SK-N-SH treated with all-trans-retinoic acid at 6 μM for 48 hours (cell line): ENCODE results near the gene CSDE1.

Experiments
- ATAC-seq: fragments of 200-7000 bp; cut with Tn5 transposase; 3 replicates; pipeline ENCODE4 v1.9.1; 2020; ENCODE audit warnings: mild to moderate bottlenecking, moderate library complexity
- ARNTL ChIP-seq: fragments of 450-650 bp; formaldehyde crosslinking; IDR thresholded peaks from 2 replicates; pipeline ENCODE4 v1.5.0; 2020; ENCODE audit warnings: low read depth, mild to moderate bottlenecking, moderate library complexity, borderline replicate concordance
- BACH2 ChIP-seq: fragments of 250-450 bp; sonication (Bioruptor Pico); IDR thresholded peaks from 2 replicates; pipeline ENCODE4 v1.9.0; 2021; ENCODE audit warnings: mild to moderate bottlenecking, borderline replicate concordance
- CSDC2 ChIP-seq: fragments of 250-450 bp; sonication (Bioruptor Pico); IDR thresholded peaks from 2 replicates; pipeline ENCODE4 v1.5.0; 2020; ENCODE audit warnings: mild to moderate bottlenecking, moderate library complexity
- ESRRG ChIP-seq: fragments of 250-450 bp; sonication (Bioruptor Pico); IDR thresholded peaks from 2 replicates; pipeline ENCODE4 v1.6.1; 2021; ENCODE audit warnings: mild to moderate bottlenecking
- GLIS3 ChIP-seq: fragments of 250-450 bp; sonication (Bioruptor Pico); IDR thresholded peaks from 2 replicates; pipeline ENCODE4 v1.5.0; 2020; ENCODE audit warnings: mild to moderate bottlenecking, moderate library complexity
- ISL1 ChIP-seq: fragments of 250-450 bp; sonication (Bioruptor Pico); IDR thresholded peaks from 2 replicates; pipeline ENCODE4 v2.1.2; 2022; ENCODE audit warnings: mild to moderate bottlenecking, moderate library complexity
- OSR1 ChIP-seq: fragments of 250-450 bp; sonication (Bioruptor Pico); IDR thresholded peaks from 2 replicates; pipeline ENCODE4 v1.8.0; 2022; ENCODE audit warnings: moderate library complexity, mild to moderate bottlenecking, inconsistent platforms
- PPARA ChIP-seq: fragments of 250-450 bp; sonication (Bioruptor Pico); IDR thresholded peaks from 2 replicates; pipeline ENCODE4 v1.5.0; 2020; ENCODE audit warnings: mild to moderate bottlenecking, borderline replicate concordance
- RARB ChIP-seq: fragments of 250-450 bp; sonication (Bioruptor Pico); IDR thresholded peaks from 2 replicates; pipeline ENCODE4 v1.8.0; 2021; ENCODE audit warnings: mild to moderate bottlenecking, moderate library complexity
- SNAI2 ChIP-seq: fragments of 250-450 bp; sonication (Bioruptor Pico); IDR thresholded peaks from 2 replicates; pipeline ENCODE4 v1.5.0; 2020; ENCODE audit warnings: mild to moderate bottlenecking, moderate library complexity
- TCF4 ChIP-seq: fragments of 250-450 bp; sonication (Bioruptor Pico); IDR thresholded peaks from 2 replicates; pipeline ENCODE4 v1.8.0; 2021; ENCODE audit warnings: mild to moderate bottlenecking, moderate library complexity, borderline replicate concordance
- TOX ChIP-seq: fragments of 250-450 bp; sonication (Bioruptor Pico); IDR thresholded peaks from 2 replicates; pipeline ENCODE4 v1.8.0; 2021; ENCODE audit warnings: mild to moderate bottlenecking, moderate library complexity, borderline replicate concordance
- ZC3H10 ChIP-seq: fragments of 250-450 bp; sonication (Bioruptor Pico); IDR thresholded peaks from 2 replicates; pipeline ENCODE4 v1.5.1; 2021; ENCODE audit warnings: mild to moderate bottlenecking, moderate library complexity
- ZFP30 ChIP-seq: fragments of 450-650 bp; formaldehyde crosslinking; IDR thresholded peaks from 2 replicates; pipeline ENCODE4 v1.5.0; 2022; ENCODE audit warnings: mild to moderate bottlenecking, moderate library complexity
- ZNF565 ChIP-seq: fragments of 450-650 bp; formaldehyde crosslinking; conservative IDR thresholded peaks from 2 replicates; pipeline ENCODE4 v1.5.0; 2020; ENCODE audit warnings: low read depth, mild to moderate bottlenecking, moderate library complexity
- ZNF8 ChIP-seq: fragments of 450-650 bp; formaldehyde crosslinking; IDR thresholded peaks from 2 replicates; pipeline ENCODE4 v1.5.0; 2020; ENCODE audit warnings: mild to moderate bottlenecking, moderate library complexity
- TF ChIP-seq, protein P1 (sequence below): fragments of 250-450 bp; sonication (Bioruptor Pico); IDR thresholded peaks from 2 replicates; pipeline ENCODE4 v1.5.0; 2020; ENCODE audit warnings: mild to moderate bottlenecking, moderate library complexity
- TF ChIP-seq, protein P2 (sequence below): fragments of 250-450 bp; sonication (Bioruptor Pico); IDR thresholded peaks from 2 replicates; pipeline ENCODE4 v1.5.1; 2021; ENCODE audit warnings: mild to moderate bottlenecking, moderate library complexity
- TF ChIP-seq, protein P3 (sequence below): fragments of 250-450 bp; sonication (Bioruptor Pico); IDR thresholded peaks from 2 replicates; pipeline ENCODE4 v1.5.1; 2020; ENCODE audit warnings: low read depth, mild to moderate bottlenecking, moderate library complexity
- TF ChIP-seq, protein P4 (sequence below): fragments of 250-450 bp; sonication (Bioruptor Pico); IDR thresholded peaks from 2 replicates; pipeline ENCODE4 v1.8.0; 2021; ENCODE audit warnings: low read depth, mild to moderate bottlenecking, moderate library complexity, borderline replicate concordance

The CSDE1 gene

DNA sequence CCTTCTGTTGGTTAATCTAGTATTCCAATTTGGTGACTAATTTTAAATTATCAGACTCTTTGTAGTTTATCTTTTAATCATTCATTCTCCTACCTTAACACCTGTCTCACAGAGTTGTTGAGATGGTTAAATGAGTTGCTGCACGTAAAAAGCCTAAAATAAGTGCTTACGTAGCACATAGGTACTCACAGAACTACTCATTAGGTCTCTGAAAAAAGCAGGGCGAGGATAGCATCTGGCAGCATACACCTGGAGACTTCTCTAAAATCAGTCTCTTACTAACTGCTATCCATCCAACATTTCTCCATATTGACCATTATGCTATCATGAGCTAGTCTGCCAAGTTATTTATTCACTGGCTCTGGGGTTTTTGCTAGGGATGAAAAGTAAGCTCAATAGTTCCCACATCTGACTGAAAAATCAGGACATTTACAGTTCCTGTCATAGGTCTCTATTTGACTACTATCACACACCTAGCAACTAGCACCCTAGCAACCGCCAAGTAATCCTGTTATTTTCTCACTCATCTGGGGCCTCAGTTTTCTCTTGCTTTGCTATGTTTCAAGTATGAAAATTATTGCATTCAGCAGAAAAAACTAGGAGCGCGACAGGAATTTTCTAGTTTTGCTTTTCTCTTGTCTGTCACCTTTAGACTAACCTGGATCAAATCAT, 11.2 kb downstream of the CSDE1 start (continued):
- TF ChIP-seq, protein P1, sequence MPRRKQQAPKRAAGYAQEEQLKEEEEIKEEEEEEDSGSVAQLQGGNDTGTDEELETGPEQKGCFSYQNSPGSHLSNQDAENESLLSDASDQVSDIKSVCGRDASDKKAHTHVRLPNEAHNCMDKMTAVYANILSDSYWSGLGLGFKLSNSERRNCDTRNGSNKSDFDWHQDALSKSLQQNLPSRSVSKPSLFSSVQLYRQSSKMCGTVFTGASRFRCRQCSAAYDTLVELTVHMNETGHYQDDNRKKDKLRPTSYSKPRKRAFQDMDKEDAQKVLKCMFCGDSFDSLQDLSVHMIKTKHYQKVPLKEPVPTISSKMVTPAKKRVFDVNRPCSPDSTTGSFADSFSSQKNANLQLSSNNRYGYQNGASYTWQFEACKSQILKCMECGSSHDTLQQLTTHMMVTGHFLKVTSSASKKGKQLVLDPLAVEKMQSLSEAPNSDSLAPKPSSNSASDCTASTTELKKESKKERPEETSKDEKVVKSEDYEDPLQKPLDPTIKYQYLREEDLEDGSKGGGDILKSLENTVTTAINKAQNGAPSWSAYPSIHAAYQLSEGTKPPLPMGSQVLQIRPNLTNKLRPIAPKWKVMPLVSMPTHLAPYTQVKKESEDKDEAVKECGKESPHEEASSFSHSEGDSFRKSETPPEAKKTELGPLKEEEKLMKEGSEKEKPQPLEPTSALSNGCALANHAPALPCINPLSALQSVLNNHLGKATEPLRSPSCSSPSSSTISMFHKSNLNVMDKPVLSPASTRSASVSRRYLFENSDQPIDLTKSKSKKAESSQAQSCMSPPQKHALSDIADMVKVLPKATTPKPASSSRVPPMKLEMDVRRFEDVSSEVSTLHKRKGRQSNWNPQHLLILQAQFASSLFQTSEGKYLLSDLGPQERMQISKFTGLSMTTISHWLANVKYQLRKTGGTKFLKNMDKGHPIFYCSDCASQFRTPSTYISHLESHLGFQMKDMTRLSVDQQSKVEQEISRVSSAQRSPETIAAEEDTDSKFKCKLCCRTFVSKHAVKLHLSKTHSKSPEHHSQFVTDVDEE = no peak
- TF ChIP-seq PPARA (CRISPR knock-in tag) = no peak

DNA sequence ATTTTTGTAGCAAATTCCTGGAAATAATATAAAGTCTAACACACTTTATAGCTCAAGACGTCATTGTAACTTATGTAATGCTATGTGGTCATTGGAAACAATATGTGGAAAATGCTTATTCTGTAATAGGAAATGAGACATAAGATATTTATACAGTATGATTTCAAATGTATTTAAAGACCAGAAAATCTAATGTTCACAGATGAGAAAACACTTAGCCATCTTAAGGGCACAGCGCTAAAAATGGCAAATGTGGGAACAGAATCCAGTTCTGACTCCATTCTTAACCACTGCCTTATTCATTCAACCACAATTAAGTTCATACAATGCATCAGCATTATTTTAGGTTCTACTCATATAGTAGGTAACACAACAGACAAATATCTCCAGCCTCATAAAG, 12.5 kb downstream of the CSDE1 start:
- ATAC-seq = no peak
- TF ChIP-seq BACH2 (CRISPR knock-in tag) = no peak

DNA sequence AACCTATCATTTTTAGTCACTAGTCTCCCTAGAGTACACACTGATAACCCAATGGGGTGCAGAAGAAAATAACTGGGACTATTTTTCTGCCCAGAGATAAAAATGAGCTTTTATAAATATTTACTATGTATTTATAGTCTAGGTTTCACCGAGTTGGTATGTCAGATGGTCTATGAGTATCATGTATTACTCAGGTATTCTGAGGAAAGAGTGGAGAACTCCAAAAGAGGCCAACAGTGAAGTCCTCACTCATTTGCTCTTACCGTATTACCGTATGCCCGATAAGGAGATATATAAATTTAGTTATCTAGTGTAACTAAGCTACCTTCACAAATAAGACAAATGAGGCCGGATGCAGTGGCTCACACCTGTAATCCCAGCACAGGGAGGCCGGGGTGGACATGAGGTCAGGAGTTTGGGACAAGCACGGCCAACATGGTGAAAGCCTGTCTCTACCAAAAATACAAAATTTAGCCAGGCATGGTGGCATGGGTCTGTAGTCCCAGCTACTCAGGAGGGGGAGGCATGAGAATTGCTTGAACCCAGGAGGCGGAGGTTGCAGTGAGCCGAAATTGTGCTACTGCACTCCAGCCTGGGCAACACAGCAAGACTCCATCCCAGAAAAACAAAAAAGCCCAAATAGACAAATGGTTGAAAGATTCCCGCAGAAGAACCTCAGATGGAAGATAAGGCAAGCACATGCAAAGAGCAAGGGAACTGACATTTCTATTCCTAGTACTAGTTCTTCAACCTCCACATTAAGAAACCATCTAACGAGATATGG, 15.6 kb downstream of the CSDE1 start:
- ATAC-seq = no peak
- TF ChIP-seq BACH2 (CRISPR knock-in tag) (no peak), SNAI2 (CRISPR knock-in tag) (no peak), PPARA (CRISPR knock-in tag) (no peak), ISL1 (no peak)
- TF ChIP-seq, protein P2, sequence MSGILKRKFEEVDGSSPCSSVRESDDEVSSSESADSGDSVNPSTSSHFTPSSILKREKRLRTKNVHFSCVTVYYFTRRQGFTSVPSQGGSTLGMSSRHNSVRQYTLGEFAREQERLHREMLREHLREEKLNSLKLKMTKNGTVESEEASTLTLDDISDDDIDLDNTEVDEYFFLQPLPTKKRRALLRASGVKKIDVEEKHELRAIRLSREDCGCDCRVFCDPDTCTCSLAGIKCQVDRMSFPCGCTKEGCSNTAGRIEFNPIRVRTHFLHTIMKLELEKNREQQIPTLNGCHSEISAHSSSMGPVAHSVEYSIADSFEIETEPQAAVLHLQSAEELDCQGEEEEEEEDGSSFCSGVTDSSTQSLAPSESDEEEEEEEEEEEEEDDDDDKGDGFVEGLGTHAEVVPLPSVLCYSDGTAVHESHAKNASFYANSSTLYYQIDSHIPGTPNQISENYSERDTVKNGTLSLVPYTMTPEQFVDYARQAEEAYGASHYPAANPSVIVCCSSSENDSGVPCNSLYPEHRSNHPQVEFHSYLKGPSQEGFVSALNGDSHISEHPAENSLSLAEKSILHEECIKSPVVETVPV (CRISPR knock-in tag) = no peak

DNA sequence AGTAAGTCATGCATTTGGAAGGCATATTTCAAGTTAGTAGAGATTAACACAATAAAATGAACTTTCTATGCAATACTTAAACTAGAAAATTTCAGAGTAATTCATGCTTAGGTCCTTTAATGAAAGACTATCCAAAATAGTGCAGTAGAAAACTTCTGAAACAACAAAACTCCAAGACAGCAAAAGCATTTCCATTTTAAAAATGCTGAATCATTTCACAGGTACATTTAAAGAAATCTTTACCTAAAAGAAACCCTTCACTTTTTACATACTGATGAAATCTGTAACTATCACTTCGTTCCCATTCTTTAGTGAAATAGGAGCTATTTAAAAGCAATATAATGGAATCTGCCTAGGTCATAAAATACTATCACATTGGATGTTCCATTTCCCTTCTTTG, 17.5 kb downstream of the CSDE1 start:
- TF ChIP-seq, protein P3, sequence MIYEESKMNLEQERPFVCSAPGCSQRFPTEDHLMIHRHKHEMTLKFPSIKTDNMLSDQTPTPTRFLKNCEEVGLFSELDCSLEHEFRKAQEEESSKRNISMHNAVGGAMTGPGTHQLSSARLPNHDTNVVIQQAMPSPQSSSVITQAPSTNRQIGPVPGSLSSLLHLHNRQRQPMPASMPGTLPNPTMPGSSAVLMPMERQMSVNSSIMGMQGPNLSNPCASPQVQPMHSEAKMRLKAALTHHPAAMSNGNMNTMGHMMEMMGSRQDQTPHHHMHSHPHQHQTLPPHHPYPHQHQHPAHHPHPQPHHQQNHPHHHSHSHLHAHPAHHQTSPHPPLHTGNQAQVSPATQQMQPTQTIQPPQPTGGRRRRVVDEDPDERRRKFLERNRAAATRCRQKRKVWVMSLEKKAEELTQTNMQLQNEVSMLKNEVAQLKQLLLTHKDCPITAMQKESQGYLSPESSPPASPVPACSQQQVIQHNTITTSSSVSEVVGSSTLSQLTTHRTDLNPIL (CRISPR knock-in tag) = no peak
- no peak for TF ChIP-seq TCF4 (CRISPR knock-in tag)
- TF ChIP-seq ISL1 = no peak
- no peak for TF ChIP-seq ZFP30 (CRISPR knock-in tag)
- no peak for TF ChIP-seq ZNF565 (CRISPR knock-in tag)
- TF ChIP-seq ZNF8 (CRISPR knock-in tag) = no peak
- TF ChIP-seq GLIS3 (CRISPR knock-in tag) = no peak
- no peak for TF ChIP-seq SNAI2 (CRISPR knock-in tag)
- TF ChIP-seq CSDC2 (CRISPR knock-in tag) = no peak
- TF ChIP-seq OSR1 (CRISPR knock-in tag) = no peak
- TF ChIP-seq ARNTL (CRISPR knock-in tag) = no peak
- no peak for ATAC-seq

DNA sequence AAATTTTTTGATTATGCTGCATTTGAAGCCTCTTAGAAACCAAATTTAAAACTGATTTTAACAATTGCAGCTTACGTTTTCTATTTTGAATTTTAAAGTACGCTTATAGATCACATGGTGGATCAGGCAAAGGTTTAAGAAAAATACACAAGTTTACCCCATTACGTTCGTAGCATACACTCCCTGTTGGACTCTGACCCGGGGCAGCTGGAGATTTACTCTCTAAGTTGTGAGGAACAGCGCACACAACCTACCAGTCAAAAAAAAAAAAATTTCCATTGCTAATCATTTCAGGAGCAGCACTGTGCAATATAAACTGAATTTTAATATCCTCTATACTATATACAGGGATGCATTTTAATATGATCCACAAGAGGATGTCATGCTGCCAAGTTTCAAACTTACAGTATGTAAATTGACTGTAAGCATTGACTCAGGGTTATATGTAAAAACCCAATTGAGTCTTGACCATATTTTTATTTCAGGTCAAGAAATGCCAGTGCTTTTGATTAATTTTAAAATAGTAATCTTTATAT, 20.4 kb downstream of the CSDE1 start:
- ATAC-seq = no peak
- no peak for TF ChIP-seq ZNF8 (CRISPR knock-in tag)
- no peak for TF ChIP-seq ZNF565 (CRISPR knock-in tag)
- TF ChIP-seq, protein P4, sequence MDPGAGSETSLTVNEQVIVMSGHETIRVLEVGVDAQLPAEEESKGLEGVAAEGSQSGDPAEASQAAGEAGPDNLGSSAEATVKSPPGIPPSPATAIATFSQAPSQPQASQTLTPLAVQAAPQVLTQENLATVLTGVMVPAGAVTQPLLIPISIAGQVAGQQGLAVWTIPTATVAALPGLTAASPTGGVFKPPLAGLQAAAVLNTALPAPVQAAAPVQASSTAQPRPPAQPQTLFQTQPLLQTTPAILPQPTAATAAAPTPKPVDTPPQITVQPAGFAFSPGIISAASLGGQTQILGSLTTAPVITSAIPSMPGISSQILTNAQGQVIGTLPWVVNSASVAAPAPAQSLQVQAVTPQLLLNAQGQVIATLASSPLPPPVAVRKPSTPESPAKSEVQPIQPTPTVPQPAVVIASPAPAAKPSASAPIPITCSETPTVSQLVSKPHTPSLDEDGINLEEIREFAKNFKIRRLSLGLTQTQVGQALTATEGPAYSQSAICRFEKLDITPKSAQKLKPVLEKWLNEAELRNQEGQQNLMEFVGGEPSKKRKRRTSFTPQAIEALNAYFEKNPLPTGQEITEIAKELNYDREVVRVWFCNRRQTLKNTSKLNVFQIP (CRISPR knock-in tag) = no peak
- no peak for TF ChIP-seq ARNTL (CRISPR knock-in tag)
- TF ChIP-seq ZC3H10 (CRISPR knock-in tag) = no peak
- TF ChIP-seq ESRRG (CRISPR knock-in tag) = no peak
- no peak for TF ChIP-seq SNAI2 (CRISPR knock-in tag)
- no peak for TF ChIP-seq BACH2 (CRISPR knock-in tag)
- TF ChIP-seq RARB (CRISPR knock-in tag) = no peak
- TF ChIP-seq, protein P3 (CRISPR knock-in tag) = no peak
- no peak for TF ChIP-seq TOX (CRISPR knock-in tag)
